ENCODE data around the gene CLEC2D. TPM values are rescaled to one million over a fixed set of nuclear protein-coding genes. Genes with fewer than 3 reads are reported as not detected.

CLEC2D gene
- total and polyA plus RNA-seq, 10 of the 15 experiments (the other 5 are each of a cell fraction or from before 2014, with no cell fraction given): 4.6 to 29.8 (median 16.0) TPM

DNA sequence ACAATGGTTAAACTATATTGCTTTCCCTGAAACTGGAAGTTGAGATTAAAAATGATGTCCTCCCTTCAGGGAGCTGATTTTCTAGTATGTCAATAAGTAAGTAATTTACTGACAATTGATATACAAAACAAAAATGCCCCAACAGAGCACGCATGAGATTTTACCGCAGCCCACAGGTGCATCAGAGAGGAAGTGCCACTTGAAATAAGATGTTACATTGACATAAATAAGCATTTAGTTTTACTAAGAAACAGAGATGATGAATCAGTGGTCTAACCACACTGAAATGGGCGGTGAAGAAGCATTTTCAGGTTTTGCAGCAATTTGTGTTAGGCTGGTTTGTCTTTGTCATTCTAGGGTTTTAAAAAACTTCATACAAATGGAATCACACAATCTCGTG lies 72.2 kb downstream of the CLEC2D start (continued):
- TF ChIP-seq CHD2 (IDR thresholded peaks at IDR 0.05; ENCODE audit: borderline replicate concordance, low read depth, low read length) (peak; percentile 72; the same call in 1 of the 2 replicates), CREM (IDR thresholded peaks at IDR 0.05; ENCODE audit: low read depth) (peak; percentile 94), E2F8 (IDR thresholded peaks at IDR 0.05; ENCODE audit: low read depth, partially characterized antibody) (peak; percentile 43), MLLT1 (IDR thresholded peaks at IDR 0.05) (peak; percentile 85), HDAC2 (IDR thresholded peaks at IDR 0.05) (no peak), ATF7 (IDR thresholded peaks at IDR 0.05; ENCODE audit: low read depth) (peak; percentile 86), EGR1 (IDR thresholded peaks at IDR 0.05; ENCODE audit: borderline replicate concordance in 1 of 2, low read depth in 2 of 2, low read length in 2 of 2) (no peak), KDM1A (IDR thresholded peaks at IDR 0.05; ENCODE audit: borderline replicate concordance) (no peak), YY1 (IDR thresholded peaks at IDR 0.05; ENCODE audit: low read depth, low read length) (no peak), CEBPB (IDR thresholded peaks at IDR 0.05; ENCODE audit: borderline replicate concordance in 1 of 2, low read depth in 2 of 2, low read length in 2 of 2) (peak in 1 of 2 experiments; percentile 99; a peak in 2 of 4 replicates), SMARCA5 (IDR thresholded peaks at IDR 0.05) (no peak), NR2C2 (IDR thresholded peaks at IDR 0.05; ENCODE audit: borderline replicate concordance, control insufficient read depth, insufficient read length, low read depth) (no peak), NR2C1 (IDR thresholded peaks at IDR 0.05) (no peak), ZNF24 (IDR thresholded peaks at IDR 0.05) (peak; percentile 74), RAD21 (IDR thresholded peaks at IDR 0.05; ENCODE audit: insufficient read depth, low read depth, low read length) (no peak), DPF2 (IDR thresholded peaks at IDR 0.05) (peak; percentile 95), RFX5 (IDR thresholded peaks at IDR 0.05; ENCODE audit: low read depth, low read length) (no peak)
- TF ChIP-seq, protein P1, sequence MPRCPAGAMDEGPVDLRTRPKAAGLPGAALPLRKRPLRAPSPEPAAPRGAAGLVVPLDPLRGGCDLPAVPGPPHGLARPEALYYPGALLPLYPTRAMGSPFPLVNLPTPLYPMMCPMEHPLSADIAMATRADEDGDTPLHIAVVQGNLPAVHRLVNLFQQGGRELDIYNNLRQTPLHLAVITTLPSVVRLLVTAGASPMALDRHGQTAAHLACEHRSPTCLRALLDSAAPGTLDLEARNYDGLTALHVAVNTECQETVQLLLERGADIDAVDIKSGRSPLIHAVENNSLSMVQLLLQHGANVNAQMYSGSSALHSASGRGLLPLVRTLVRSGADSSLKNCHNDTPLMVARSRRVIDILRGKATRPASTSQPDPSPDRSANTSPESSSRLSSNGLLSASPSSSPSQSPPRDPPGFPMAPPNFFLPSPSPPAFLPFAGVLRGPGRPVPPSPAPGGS (IDR thresholded peaks at IDR 0.05; ENCODE audit: borderline replicate concordance, insufficient read depth, low read depth, low read length, poor library complexity, severe bottlenecking): peak; percentile 84
- TF ChIP-seq, protein P2, sequence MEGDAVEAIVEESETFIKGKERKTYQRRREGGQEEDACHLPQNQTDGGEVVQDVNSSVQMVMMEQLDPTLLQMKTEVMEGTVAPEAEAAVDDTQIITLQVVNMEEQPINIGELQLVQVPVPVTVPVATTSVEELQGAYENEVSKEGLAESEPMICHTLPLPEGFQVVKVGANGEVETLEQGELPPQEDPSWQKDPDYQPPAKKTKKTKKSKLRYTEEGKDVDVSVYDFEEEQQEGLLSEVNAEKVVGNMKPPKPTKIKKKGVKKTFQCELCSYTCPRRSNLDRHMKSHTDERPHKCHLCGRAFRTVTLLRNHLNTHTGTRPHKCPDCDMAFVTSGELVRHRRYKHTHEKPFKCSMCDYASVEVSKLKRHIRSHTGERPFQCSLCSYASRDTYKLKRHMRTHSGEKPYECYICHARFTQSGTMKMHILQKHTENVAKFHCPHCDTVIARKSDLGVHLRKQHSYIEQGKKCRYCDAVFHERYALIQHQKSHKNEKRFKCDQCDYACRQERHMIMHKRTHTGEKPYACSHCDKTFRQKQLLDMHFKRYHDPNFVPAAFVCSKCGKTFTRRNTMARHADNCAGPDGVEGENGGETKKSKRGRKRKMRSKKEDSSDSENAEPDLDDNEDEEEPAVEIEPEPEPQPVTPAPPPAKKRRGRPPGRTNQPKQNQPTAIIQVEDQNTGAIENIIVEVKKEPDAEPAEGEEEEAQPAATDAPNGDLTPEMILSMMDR (IDR thresholded peaks at IDR 0.05 in 2 of 3, conservative IDR thresholded peaks at IDR 0.05 in 1 of 3; ENCODE audit: control insufficient read depth in 2 of 3, extremely low read depth in 1 of 3, insufficient read depth in 1 of 3, low read depth in 3 of 3, low read length in 3 of 3): no peak
- TF ChIP-seq, protein P3, sequence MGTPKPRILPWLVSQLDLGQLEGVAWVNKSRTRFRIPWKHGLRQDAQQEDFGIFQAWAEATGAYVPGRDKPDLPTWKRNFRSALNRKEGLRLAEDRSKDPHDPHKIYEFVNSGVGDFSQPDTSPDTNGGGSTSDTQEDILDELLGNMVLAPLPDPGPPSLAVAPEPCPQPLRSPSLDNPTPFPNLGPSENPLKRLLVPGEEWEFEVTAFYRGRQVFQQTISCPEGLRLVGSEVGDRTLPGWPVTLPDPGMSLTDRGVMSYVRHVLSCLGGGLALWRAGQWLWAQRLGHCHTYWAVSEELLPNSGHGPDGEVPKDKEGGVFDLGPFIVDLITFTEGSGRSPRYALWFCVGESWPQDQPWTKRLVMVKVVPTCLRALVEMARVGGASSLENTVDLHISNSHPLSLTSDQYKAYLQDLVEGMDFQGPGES (IDR thresholded peaks at IDR 0.05): no peak

Data from GM12878 (cell line).